Mesothelial cell of epicardium (in vitro differentiated cells): ENCODE results near the gene RGS9. TPM values are rescaled to one million over a fixed set of nuclear protein-coding genes. Genes with fewer than 3 reads are reported as not detected.

Experiments
- DNase-seq, 2 experiments: peaks; one replicate each; pipeline ENCODE4 v3.0.0; 2021; ENCODE audit warnings: low spot score in 2 of 2; ENCODE audit not compliant: unreplicated experiment in 2 of 2
- H3K27ac Mint-ChIP-seq: 2 replicates; pipeline ENCODE4 v1.8.0; 2021; ENCODE audit warnings: mixed read lengths
- H3K27me3 Mint-ChIP-seq: 2 replicates; pipeline ENCODE4 v1.8.0; 2021; ENCODE audit warnings: low read depth, mixed read lengths
- H3K36me3 Mint-ChIP-seq: 2 replicates; pipeline ENCODE4 v1.8.0; 2021; ENCODE audit warnings: mixed read lengths
- H3K4me1 Mint-ChIP-seq: 2 replicates; pipeline ENCODE4 v1.8.0; 2021; ENCODE audit warnings: mixed read lengths
- H3K4me3 Mint-ChIP-seq: 2 replicates; pipeline ENCODE4 v1.8.0; 2021; ENCODE audit warnings: mild to moderate bottlenecking, moderate library complexity, mixed read lengths
- H3K9me3 Mint-ChIP-seq: 2 replicates; pipeline ENCODE4 v1.8.0; 2021; ENCODE audit warnings: mixed read lengths
- CTCF ChIP-seq: fragments of 200-600 bp; sonication (generic); IDR thresholded peaks from one replicate; pipeline ENCODE4 v1.5.0; 2021; ENCODE audit warnings: antibody characterized with exemption; ENCODE audit not compliant: unreplicated experiment
- total RNA-seq: library from RNA; stranded (reverse); gene quantifications from 3 replicates; pipeline ENCODE4 v1.2.1, GENCODE V29; 2021

The RGS9 gene
- total RNA-seq, 1 donor from 2014 or later, result 8.9 TPM

GRCh38 chr17:65218261-65218660 lies 81.1 kb downstream of the RGS9 start:
- Mint-ChIP-seq H3K9me3 (no peaks in the 10 kb centered on the region), H3K36me3 (no peaks in the 10 kb centered on the region), H3K27ac (no peak overlapping the region), H3K27me3 (peaks cover 18% of the 10 kb centered on the region), H3K4me3 (no peak overlapping the region), H3K4me1 (peaks cover 1% of the 10 kb centered on the region)
- DNase-seq, result no peak
- TF ChIP-seq CTCF, result no peak

GRCh38 chr17:65219124-65219523 lies 82.0 kb downstream of the RGS9 start:
- DNase-seq, result no peak
- peaks cover 15% of the 10 kb centered on the region for H3K27me3 Mint-ChIP-seq
- H3K27ac Mint-ChIP-seq, result no peak overlapping the region
- H3K9me3 Mint-ChIP-seq, result no peaks in the 10 kb centered on the region
- peaks cover 1% of the 10 kb centered on the region for H3K4me1 Mint-ChIP-seq
- H3K36me3 Mint-ChIP-seq, result no peaks in the 10 kb centered on the region
- TF ChIP-seq CTCF, result no peak
- no peak overlapping the region for H3K4me3 Mint-ChIP-seq

DNA sequence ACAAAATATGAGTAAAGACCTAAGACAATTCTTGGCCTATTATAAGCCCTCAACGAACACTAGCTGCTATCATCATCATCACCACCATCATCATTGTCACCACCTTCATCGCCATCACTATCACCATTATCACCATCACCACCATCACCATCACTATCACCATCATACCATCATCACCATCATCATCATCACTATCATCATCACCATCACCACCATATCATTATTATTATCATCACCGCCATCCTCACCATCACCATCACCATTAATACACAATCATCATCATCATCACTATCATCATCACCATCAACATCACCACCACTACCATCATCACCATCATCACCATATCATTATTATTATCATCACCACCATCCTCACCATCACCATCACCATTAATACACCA lies 82.5 kb downstream of the RGS9 start:
- no peak for DNase-seq
- peaks cover 1% of the 10 kb centered on the region for H3K4me1 Mint-ChIP-seq
- H3K9me3 Mint-ChIP-seq, result no peaks in the 10 kb centered on the region
- no peaks in the 10 kb centered on the region for H3K36me3 Mint-ChIP-seq
- no peak overlapping the region for H3K4me3 Mint-ChIP-seq
- no peak overlapping the region for H3K27ac Mint-ChIP-seq
- peaks cover 12% of the 10 kb centered on the region for H3K27me3 Mint-ChIP-seq
- no peak for TF ChIP-seq CTCF

DNA sequence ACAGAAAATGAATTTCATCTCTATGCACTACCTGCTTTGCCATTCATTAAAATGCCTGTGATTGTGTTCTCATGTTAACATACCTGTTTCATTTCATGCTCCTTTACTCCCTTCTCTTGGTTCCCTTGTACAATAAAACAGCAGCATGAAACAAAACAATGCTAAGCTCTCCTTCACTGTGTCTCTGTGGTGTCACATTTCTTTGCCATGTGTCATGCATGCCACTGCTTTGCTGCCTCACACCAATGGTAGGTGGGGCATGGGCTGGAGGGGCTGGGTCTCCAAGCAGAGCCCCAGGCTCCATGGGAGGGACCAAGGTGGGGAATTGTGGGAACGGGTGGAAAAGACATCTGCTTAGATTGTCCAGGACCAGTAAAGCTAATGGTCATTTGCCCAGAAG lies 83.6 kb downstream of the RGS9 start:
- no peak for TF ChIP-seq CTCF
- H3K4me3 Mint-ChIP-seq, result no peak overlapping the region
- H3K4me1 Mint-ChIP-seq, result peaks cover 1% of the 10 kb centered on the region
- no peaks in the 10 kb centered on the region for H3K36me3 Mint-ChIP-seq
- peaks cover 11% of the 10 kb centered on the region for H3K27me3 Mint-ChIP-seq
- no peaks in the 10 kb centered on the region for H3K9me3 Mint-ChIP-seq
- H3K27ac Mint-ChIP-seq, result no peak overlapping the region
- no peak for DNase-seq

- no peak overlapping the region for H3K4me3 Mint-ChIP-seq
- no peak overlapping the region for H3K27ac Mint-ChIP-seq
- H3K36me3 Mint-ChIP-seq, result no peaks in the 10 kb centered on the region
- no peaks in the 10 kb centered on the region for H3K9me3 Mint-ChIP-seq
- no peak for DNase-seq
- TF ChIP-seq CTCF, result no peak
- H3K4me1 Mint-ChIP-seq, result peaks cover 7% of the 10 kb centered on the region
- H3K27me3 Mint-ChIP-seq, result peaks cover 12% of the 10 kb centered on the region
Observed at GRCh38 chr17:65222214-65222738, 85.1 kb downstream of the RGS9 start.

DNA sequence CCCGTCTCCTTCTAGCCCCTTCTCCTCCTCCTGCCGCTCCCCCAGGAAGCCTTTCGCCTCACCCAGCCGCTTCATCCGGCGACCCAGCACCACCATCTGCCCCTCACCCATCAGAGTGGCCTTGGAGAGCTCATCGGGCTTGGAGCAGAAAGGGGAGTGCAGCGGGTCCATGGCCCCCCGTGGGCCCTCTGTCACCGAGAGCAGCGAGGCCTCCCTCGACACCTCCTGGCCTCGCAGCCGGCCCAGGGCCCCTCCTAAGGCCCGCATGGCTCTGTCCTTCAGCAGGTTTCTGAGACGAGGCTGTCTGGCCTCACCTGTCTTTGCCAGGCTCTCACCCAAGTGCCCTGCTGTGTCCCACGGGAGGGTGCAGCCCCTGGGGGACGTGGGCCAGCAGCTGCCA lies 87.9 kb downstream of the RGS9 start:
- no peaks in the 10 kb centered on the region for H3K9me3 Mint-ChIP-seq
- H3K4me3 Mint-ChIP-seq, result no peak overlapping the region
- no peak overlapping the region for H3K27ac Mint-ChIP-seq
- peaks cover 31% of the 10 kb centered on the region for H3K4me1 Mint-ChIP-seq
- H3K36me3 Mint-ChIP-seq, result no peaks in the 10 kb centered on the region
- TF ChIP-seq CTCF, result no peak
- no peak for DNase-seq
- H3K27me3 Mint-ChIP-seq, result peaks cover 11% of the 10 kb centered on the region
